Ramos (cell line): ENCODE data around the gene LRRC28.

ENCODE experiments used
- in situ Hi-C: fragments of 300-500 bp; cut with MboI; formaldehyde crosslinking; loops from one replicate; pipeline ENCODE4 v1.14.3; 2022; ENCODE audit warnings: low sequenced_read_pairs; ENCODE audit not compliant: unreplicated experiment

The LRRC28 gene

DNA sequence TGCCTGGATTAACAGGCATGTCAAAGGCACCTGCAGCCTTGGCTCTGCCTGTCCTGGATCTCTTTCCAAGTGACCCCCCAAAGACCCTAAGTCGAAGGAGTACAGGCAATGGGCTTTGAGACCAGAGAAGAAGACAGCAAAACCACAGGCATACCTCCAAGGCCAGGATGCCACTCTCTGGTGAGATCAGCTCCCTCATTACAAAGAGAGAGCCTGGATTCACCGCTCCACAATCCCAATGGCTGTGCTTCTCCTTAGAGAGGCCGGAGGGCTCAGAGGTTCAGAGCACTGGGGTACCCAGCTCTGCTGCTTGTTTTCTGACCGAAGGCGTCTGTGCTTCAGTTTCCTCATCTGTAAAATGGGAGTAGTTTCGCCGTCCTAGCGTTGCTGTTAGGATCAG lies 160.0 kb downstream of the LRRC28 start:
- in situ Hi-C loops: no loop called here

DNA sequence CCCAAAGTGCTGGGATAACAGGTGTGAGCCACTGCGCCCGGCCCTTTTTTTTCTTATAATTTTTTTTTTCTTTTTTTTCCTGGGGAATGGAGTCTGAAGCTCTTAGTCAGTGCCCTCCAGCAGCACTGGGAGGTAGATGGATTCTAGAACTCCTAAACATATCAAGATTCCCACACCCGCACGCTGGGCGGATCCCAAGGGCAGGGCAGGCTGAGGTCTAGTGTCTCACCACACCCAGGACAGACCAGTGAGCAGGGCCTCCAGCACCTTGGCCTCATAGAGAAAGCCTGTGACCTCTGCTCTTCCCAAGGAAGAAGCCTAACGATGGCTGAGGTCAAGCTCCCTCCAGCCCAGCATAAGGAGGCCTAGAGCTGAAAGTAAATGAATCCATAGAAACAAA lies 160.8 kb downstream of the LRRC28 start:
- in situ Hi-C loops: no loop called here

DNA sequence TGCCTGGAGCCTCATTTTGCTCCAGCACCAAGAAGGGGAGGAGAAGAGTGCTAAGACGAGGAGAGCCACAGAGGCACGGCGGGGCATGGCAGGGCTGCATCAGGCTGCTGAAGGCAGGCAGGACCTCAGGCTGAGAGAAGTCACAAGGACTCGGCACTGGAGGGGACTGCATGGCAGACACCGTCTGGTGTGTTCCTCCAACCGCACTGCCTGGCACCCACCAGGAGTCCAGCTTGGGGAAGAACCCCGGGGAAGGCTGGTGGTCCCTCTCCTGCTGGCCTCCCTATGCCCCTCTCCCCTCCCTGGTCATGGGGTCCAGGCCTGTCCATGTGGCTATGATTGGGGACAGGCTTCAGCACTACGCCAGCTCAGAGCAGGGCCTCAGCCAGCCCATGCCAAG lies 161.3 kb downstream of the LRRC28 start:
- in situ Hi-C loops: no loop called here

DNA sequence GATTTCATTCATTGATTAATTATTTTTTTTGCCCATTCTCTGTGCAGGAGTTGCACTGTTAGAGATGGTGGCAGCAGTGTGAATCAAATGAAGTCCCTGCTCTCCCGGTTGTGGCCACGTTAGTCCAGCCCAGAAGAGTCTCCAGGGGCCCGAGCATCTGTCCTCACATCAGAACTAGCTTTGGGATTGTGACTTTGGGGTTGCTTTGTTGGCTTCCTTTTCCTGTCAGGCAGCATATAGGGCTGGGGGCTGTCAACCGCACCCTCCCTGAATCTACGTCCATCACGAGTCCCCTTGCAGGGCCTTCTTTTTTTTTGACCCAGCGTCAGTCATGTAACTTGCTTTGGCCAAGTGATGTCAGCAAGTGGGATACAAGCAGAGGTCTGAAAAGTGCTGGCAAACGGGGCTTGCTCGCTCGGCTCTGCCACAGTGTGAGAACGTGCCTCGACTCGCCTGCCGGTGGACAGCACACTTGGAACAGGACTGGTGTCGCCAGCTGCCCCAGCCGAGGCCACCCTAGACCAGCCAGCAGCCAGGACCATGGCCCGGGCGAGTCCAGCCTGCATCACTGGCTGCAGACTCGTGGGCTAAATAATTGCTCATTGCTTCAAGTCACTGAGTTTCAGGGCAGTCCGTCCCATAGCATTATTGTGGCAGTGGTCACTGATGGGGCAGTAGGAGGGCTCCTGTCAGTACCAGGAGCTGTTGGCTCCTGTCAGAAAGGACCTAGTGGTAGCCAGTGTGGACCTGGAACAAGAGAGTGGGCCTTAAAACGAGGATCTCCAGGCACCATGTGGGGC lies 162.9 kb downstream of the LRRC28 start:
- in situ Hi-C loops: no loop called here

DNA sequence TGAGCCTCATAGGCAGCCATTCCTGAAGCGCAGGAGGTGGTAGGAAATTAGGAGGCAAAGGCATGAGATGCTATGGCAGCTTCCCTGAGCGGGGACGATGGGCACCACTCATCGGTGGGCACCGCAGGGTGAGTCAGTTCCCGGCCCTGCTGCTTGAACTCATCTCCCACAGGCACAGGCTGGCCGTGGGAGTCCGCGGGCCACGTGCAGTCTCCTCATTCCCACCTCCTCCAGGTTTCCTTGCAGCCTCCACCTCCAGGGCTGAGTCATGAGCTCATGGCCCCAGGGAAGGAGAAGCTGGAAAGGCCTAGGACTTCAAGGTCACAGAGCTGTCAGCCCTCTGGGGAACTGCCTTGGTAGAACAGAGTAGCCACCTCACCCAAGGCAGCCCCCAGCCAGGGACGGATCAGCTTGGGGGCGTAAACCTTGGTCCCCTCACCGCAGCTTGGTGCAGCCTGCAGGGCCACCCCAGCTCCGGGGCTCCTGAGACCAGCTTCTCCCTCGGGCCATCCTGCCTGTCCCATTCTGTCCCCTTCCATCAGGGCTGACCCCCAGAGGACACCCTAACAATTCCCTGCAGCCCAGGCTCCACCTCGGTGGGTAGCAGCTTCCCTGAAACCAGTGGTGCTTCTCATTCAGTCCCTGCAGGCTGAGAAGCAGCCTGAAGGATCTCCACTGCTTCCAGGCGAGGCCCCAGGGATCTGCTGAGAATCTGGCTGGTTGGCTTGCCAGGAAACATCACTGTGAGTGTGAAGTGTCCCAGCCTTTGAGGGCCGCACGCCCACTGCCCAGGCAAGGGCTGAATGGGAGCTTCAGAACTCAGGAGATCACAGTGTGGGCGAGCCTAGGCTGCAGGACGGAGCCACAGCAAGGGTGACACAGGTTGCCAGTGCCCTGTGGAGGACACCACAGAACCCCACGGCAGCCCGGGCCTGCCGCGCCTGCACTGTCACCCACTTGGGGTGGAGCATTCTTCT lies 163.8 kb downstream of the LRRC28 start:
- in situ Hi-C loops: no loop called here

DNA sequence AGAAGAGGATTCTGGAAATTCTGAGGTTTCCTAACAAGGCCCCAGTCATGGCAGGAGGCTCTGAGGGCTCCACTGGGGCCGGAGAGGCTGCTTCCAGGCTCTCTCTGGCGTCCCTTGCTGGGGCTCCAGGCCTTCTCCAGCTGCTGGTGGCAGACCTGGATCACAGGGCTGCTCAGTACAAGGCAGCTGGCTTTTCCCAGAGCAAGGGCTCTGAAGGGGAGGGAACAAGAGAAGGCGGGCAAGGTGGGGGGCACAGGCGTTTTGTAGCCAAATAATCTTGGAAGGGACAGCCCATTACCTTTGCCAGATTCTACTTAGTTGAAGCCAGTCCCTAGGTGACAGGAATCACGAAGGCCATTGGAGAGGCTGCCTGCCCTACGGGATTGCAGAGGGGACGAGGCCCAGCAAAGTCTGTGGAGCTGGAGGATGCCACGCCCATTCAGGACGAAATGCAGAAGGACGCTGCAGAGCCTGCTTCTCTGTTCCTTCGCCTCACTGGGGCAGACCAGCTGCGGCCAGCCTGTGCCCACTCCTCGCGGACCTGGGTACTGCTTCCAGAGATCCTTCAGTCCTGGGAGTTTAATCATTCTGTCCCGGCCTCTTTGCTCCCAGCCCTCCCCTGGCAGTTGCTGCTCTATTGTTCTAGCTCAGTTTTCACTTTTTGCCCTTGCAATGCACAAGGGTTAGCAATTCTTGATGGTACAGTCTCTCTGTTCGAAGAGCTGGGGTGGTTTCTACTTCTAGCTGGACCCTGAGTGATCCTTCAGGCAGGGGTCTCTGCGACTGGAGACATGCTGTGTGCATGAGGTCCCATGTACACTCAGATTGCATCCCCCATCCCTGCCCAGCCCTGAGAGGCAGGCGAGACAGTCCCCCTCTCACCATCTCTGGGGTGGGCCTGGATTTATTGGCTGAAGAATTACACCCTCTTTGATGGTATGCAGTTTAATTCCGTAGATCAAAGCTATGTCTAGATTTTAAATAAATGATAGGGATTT lies 165.2 kb downstream of the LRRC28 start:
- in situ Hi-C loops: no loop called here

DNA sequence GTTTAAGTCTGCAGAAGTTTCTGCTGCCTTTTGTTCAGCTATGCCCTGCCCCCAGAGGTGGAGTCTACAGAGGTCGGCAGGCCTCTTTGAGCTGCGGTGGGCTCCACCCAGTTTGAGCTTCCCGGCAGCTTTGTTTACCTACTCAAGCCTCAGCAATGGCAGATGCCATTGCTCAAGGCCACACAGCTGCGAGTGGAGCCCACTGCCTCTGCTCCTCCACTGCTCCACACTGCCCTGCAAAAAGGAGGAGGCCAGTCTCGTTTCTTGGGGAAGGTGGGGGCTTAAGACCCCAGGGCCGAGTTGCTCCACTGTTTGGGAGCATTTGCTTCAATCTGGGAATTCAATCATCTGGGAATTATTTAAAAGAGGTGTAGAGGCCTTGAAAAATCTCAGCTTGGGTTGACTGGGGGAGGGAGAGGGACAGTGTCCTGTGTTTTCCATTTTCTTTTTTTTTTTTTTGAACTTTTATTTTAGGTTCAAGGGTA lies 169.9 kb downstream of the LRRC28 start:
- in situ Hi-C loops: no loop called here

DNA sequence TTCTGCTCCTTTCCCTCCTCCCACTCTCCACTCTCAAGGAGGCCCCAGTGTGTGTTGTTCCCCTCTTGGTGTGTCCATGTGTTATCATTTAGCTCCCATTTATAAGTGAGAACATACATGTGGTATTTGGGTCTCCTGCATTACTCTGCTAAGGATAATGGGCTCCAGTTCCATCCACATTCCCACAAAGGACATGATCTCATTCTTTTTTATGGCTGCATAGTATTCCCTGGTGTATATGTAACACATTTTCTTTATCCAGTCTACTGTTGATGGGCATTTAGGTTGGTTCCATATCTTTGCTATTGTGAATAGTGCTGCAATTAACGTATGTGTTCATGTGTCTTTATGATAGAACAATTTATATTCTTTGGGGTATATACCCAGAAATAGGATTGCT lies 170.5 kb downstream of the LRRC28 start:
- in situ Hi-C loops: no loop called here

DNA sequence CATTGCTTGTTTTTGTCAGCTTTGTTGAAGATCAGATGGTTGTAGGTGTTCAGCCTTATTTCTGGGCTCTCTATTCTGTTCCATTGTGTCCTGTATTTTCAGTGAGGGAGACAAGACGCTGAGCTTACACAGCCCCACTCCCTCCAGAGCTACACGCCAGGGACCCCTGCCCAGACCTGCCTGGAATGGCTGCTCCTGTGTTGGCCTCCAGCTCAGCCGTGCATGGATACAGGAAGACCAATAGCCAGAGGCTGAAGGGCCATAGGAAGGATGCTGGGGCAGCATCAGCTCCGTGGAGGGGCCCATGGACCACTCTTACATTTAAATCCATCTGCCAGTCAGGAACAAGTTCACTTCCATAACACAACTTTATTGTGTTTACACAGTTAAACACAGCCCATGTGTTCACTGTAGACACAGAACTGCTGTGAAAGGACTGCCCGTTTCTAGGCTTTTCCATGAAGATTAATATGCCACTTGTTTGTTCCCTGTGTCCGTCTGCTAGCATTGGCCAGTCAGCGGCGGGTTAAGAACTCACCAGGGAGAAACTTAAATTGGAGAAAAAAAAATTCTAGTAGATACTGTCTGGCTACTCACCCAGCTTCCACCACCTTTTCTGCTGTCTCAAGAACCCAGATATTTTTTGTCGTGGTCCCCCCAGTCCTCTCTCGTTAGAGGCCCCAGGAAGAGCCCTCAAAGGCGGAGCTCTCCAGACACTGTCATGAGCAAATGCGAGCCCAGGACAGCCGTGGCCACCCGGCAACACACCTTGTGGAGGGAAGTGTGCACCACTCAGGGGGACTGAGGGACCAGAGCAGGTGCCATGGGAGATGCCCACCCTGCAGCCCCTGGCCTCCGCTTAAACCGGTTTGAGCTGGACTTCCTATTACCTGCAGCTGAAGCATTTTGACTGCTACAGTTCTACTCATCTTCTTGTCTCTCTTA lies 172.2 kb downstream of the LRRC28 start:
- in situ Hi-C loops: no loop called here

DNA sequence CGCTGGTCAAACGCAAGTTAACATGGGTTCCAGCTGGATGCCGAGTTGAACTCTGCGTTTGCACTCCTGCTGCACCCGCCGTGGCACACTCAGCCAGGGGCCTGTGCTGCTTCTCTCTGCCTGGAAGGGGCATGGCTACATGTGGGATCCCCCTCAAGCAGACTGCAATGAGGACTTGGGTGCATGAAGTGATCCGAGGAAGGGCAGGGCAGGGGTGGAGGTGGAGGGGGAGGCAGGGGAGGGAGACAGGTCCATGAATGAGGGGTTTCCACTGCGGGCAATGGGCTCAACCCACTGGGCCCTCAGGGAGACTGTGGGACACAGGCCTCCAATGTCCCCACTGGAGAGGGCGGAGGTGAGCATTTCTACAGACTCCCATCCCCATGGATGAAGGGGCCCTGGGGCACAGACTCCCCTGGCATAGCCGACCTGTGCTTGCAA lies 172.9 kb downstream of the LRRC28 start:
- in situ Hi-C loops: no loop called here

DNA sequence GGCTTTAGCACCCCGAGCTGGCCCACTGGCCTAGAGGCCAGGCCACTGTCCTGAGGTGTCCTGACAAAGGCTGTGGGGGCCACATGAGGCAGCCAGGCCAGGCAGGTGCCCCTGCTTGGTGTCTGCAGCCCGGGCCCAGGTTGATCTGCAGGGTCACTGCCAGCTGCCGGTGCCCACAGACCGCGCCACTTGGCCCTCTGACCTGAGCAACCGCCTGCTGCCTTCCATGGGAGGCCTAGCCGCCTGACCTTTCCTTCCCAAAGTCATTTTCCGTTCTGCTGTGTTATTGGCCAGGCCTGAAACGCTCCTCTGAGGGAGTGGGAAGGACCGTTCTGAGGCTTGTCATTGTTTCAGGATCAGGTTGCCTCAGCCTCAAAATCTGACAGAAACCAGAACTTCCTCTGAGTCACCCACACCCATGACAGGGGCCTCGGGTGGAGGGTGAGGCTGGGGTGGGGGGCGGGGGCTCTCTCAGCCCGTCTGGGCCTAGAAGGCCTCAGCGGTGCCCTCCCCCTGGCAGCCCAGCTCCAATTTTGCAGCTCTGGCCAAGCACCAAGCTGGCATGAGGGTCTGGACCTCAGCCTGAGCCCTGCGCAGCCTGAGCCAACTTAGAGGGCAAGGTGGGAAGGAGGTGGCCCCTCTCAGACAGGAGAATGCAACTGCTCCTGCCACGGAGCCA lies 173.8 kb downstream of the LRRC28 start:
- in situ Hi-C loops: no loop called here

DNA sequence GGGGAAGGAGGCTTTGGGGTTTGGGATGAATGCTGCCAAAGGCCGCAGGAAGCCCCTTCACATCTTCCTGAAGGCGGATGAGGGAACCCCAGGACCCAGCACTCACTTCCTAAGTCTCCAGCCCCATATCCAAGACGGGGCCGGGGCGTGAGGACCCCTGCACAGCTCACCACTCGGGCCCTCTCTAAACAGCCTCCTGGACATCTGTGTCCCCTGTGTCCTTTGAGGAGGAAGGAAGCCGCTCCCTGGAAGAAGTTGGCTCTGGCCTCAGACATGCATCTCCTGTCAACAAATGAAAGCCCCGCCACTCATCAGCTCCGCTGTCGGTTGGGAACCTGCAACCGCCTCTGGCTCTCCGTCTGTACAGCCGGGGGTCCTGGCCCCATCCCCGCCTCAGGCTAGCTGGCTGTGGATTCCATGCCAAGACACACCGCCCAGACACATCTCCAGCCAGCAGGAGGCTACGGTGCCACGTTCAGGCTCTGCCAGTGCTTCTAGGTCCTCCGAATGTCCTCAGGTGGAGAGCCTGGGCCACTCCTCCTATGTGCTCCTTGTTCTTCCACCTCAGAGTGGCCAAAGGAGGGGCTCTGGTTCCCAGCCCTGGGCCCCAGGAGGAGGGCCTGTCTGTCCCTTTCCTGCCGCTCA lies 174.5 kb downstream of the LRRC28 start:
- in situ Hi-C loops: no loop called here

DNA sequence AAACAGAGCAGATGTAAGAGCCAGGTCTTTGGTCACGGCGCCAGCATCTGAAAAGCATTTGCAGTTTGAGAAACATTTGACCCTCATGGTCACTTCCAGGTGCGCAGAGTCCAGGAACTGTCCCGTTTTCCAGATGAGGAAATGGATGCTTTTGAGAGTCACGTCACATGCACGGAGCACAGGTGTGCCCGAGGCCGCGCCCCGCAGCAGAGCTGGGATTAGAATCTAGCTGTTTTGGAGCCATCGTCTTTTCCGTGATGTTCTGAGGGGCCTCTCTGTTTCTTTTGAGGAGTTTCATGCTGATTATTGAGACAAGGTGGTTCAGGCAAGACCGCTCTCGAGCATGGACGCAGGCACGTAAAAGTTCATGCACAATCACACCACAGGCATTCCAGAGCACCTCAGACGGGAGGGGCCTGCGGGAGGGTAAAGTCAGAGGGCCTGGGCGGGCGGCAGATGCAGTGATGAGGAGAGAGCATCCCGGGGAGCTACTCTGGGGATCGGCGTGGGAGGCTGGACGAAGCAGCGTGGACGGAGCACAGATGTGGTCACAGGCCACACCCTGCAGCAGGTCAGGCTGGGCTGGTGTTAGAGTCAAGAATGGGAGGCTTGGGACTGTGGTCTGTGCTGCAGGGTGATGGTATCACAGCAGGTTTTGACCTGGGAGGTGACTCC lies 175.3 kb downstream of the LRRC28 start:
- in situ Hi-C loops: no loop called here

DNA sequence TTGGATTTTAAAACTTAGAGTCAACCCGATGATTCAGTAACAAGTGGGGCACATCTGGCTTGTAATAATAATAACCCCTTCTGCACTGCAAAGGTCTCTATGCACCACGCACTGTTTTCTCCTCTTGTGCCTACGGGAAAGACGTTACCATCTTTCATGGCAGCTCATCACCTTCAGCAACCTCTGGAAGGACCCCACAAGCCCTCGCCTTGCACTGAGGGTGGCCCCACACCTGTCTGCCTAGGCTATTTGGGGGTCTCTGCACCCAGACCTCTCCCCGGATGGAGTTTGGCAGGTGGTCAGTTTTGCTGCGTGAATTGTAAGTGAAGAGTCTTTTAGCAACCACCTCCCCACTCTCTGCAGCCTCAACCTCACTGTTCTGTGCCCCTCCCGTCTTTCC lies 175.9 kb downstream of the LRRC28 start:
- in situ Hi-C loops: no loop called here

DNA sequence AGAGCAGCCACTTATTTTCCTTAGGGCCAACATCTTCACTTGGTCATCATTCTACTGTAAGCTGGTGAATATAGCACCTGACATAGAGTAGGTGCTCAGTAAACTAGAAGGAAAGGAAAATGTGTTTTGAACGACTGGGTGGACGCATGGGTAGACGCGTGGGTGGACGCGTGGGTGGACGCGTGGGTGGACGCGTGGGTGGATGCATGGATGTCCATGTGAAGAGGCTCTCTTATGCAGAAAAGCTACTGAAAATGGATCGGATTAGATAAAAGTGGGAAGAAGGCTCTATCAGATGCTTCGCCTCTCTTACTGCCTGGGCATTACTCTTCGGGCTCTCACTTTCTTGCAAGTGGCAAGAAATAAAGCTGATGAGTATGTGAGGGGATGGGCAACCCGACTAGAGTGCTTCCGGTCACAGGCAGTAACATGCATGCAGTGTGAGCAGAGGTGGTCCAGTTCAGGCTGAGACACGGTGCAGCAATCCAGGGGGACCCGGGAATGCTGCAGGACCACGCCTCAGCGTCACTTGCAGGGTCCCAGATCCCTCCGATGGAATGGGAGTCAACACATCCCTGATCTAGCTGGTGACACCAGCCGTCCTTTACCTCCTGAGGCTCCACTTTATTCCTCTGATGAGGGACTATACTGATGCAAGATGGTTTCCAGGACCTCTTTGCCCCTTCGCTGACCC lies 176.5 kb downstream of the LRRC28 start:
- in situ Hi-C loops: no loop called here

DNA sequence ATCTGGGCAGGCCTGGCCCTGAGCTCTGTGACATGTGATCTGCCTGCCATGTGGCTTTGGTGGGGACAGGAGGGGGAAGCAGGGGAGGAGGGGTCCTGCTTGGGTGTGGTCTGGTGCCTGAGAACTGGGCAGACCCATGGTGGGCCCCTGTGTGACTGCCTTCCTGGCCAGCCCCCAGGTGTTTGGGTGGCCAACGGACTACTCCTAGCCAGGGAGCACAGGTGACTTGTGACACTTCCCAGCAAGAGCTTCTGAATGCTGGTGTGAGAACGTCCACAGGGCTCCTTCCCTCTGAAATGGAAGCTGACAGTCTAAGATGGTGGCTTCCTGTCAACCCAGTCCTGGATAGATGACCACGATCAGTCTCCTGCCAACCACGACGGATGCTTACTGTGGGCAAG lies 178.4 kb downstream of the LRRC28 start:
- in situ Hi-C loops: no loop called here
